Stimulated activated CD8-positive, alpha-beta memory T cell treated with anti-CD3 and anti-CD28 coated beads, Interleukin-15, amount 100 ng/mL, for 4 hours (primary cell): Measurements from ENCODE around the gene CACNA1C.
"Not testable (repeated sequence)": the region's sequence is repeated elsewhere in the genome, so short reads cannot be mapped to it uniquely, and the experiment has no call there.

Experiments used
- DNase-seq, 2 donors: peaks; one replicate each; pipeline ENCODE4 v3.0.0-alpha.2; 2020; ENCODE audit warnings: low read depth in 2 of 2

The CACNA1C gene

GRCh38 chr12:2112401-2112800 is 59.6 kb downstream of the CACNA1C start:
- no peak for DNase-seq

DNA sequence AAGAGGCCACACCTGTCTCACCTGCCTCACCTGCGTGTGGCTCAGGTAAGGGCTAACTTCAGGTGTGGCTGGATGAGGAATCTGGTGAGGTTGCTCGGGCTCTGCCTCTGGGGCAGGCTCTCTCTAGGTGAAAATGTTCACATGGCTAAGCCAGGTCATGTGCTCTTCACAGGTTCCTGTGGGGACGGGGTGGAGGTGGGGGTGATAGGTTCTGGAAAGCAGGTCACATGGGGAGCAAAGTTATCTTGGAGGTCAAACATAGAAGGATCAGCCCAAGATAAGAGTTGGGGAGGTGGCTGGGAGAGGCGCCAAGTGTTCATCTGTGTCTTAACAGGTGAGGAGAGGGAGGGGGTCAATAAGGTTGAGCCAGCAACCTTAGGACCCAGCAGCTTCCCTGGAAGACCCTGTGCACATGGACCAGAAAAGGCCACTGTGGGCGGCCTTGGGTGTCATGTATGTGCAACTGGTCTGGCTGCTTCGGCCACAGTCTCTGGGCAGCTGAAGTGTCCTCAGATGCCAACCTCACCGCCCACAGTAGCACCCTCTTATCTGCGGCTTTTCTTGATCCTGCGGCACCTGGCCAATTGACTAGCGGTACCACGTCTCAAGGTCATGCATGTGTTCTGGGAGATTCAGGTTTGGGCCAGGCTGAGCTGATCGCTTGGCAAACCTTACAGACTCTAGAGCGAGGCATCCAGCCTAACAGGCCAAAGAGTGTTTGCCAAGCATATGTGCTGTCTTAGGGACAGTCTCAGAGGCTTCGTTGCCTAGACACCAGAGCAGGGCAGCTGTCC is 60.5 kb downstream of the CACNA1C start:
- DNase-seq, result no peak

DNA sequence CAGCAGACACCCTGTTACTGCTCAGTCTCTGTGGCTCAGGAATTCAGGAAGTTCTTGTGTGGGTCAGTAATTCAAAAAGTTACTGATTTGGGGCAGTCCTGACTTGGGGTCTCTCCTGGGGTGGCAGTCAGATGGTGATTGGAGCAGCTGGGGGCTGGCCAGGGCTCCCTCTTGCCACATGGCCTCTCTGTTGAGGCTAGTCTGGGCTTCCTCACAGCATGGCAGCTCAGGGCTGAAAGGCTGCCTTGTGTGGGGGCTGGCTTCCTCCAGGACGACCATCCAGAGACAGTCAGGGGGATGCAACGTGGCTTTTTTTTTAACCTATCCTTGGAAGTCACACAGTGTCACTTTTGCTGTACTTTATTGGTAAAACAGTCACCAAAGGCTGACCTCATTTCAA is 61.3 kb downstream of the CACNA1C start:
- DNase-seq, result no peak

DNA sequence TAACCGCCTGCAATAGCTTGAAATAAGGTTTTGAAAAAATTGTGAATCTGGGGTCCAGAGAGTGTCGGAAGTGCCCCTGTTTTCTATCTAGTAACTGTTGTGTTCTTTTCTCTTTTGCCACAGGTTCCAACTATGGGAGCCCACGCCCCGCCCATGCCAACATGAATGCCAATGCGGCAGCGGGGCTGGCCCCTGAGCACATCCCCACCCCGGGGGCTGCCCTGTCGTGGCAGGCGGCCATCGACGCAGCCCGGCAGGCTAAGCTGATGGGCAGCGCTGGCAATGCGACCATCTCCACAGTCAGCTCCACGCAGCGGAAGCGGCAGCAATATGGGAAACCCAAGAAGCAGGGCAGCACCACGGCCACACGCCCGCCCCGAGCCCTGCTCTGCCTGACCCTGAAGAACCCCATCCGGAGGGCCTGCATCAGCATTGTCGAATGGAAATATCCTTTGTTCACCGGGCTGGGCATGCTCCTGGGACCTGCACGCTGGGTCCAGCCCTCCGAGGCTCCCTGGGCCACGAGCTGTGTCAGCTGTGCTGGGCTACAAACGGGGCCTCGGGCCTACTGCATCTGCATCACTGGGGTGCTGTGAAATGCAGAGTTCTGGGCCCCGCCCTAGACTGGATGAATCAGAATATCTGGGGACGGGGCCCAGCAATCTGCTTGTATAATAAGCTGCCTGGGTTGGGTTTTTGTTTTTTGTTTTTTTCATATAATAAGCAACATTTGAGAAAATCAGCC is 62.5 kb downstream of the CACNA1C start:
- no peak for DNase-seq

GRCh38 chr12:2117541-2117940 is 64.8 kb downstream of the CACNA1C start:
- DNase-seq, result no peak

DNA sequence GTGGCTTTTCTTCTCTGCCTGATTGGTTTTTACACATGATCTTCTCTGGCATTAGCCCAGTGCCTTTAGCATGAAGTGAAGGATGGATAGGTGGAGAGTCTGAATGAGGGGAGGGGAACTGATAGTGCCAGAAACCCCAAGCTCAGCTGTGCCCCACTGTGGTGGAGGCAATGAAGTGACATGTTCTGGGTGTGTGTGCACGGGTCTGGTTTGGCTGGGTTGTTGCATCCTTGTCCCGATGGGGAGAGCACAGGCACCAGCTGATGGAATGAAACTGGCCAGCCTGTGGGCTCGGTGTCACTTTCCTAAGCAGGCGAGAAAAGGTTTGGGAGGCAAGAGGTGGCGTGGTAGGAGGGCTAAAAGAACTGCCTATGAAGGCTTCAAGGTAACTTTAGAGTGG is 65.3 kb downstream of the CACNA1C start:
- DNase-seq, result no peak

DNA sequence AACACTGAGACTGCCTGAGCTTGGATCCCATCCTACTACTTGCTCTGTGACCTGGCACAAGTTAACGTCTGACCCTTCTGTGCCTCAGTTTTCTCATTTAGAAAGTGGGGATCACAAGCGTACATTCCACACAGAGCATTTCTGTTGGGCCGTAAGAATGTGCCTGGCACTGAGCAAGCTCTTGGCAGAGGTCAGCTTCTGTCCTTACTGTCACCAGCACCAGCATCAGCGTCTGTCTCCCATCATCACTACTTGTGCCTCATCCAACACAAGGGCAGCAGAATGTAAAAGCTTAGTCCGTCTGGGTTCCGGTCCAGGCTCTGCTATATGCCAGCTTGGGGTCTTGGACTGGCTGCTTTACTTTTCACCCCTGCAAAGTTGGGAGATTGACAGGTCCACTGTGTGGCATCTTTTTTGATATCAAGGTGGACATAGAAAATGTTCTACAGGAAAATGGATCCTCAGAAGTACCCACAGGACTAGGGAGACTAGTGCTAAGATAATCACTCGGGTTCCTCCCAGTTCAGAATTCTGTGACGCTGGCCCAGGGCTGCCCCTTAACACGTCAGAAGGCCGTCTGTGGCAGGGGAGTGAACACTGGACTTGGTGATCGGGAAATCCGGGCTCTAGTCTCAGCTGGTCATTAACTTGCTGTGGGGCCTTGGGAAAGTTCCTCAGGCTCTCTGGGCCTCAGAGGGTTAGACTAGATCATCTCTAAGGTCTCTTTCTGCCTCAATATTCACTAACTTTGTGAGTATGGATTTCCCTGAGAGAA is 65.9 kb downstream of the CACNA1C start:
- DNase-seq, result no peak

DNA sequence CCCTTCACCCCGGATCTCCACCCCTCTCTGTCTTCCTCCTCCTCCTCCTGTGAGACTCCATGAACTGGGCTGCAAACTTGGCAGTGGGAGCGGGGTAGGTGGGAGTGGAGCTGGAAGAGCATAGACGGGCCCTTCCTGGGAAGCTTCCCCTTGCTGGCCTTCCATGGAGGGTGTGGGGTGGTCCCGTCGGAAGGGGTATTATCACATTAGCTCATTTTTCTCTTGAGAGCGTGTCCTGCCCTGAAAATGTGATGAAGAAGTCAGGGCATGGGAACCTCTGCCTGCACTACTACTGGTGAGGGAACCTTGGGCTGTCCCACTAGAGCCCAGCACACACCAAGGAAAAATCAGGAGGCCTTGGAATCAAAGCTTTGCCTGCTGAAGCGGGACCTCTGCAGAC is 66.5 kb downstream of the CACNA1C start:
- no peak for DNase-seq

GRCh38 chr12:2120982-2121758 is 68.4 kb downstream of the CACNA1C start:
- no peak for DNase-seq

GRCh38 chr12:2124466-2125023 is 71.8 kb downstream of the CACNA1C start:
- DNase-seq, result no peak

DNA sequence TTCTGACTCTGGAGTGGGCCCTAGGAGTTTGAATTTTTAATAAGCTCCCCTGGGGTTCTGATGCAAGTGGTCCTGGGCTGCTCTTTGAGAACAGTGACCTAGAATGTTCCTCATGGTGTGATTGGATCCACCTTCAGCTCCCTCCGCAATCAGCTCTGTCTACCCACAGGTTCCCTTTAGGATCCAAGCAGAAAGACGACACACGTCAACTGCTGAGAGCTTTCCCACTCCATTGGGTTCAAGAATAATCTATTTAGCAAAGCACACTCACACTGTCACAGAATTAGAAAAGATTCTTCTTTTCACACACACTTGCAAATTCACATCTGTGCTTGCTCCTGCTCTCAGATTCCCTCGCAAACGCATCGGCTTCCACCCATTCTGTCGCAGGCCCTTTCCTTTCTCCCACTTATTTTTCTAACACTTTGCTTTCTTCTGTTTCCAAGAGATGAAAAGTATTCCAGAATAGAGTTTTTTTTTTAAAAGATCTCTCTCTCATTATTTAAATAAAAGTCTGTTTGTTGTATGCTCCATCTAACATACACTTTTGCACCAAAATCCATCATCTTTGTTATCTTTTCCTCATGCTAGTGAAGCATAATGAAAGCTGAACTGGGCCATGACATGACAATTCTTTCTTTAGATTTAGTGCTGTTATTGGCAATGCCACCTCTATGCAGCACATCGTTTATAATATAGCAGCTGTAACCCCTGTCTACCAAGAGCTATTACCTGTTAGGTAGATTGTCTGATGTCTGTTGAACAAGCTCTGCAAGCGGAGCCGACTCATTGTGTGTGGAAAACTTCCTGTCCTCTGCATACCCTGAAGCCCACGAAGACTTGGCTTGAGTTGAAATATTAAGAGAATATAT is 73.1 kb downstream of the CACNA1C start:
- no peak for DNase-seq

GRCh38 chr12:2126676-2127406 is 74.1 kb downstream of the CACNA1C start:
- no peak for DNase-seq

DNA sequence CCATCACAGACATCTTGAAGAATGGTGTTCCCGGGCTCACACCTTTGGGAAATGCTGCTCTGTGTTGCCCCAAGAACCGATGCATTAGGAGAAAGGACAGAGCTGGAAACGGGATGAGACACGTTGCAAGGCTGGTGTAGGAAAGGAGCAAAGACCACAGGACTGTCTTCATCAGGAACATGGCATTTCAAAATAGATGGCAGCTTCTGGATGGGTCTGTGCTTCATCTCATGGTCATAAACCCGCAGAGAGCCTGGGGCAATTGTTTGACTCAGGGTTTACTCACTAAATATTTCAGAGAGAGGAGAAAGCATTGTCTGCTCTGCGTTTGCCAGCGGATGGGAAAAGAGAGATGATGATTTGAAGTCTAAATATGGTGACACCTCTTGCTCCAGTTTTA is 76.3 kb downstream of the CACNA1C start:
- DNase-seq, result no peak

DNA sequence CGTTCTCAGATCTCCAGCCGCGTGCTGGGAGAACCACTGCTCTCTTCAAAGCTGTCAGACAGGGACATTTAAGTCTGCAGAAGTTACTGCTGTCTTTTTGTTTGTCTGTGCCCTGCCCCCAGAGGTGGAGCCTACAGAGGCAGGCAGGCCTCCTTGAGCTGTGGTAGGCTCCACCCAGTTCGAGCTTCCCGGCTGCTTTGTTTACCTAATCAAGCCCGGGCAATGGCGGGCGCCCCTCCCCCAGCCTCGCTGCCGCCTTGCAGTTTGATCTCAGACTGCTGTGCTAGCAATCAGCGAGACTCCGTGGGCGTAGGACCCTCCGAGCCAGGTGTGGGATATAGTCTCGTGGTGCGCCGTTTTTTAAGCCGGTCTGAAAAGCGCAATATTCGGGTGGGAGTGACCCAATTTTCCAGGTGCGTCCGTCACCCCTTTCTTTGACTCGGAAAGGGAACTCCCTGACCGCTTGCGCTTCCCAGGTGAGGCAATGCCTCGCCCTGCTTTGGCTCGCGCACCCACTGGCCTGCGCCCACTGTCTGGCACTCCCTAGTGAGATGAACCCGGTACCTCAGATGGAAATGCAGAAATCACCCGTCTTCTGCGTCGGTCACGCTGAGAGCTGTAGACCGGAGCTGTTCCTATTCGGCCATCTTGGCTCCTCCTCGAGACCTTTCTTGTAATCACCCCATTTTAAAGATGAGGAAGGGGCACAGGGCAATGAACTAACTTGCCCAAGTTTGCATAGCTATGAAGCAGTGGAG is 83.1 kb downstream of the CACNA1C start:
- not testable (repeated sequence) for DNase-seq

DNA sequence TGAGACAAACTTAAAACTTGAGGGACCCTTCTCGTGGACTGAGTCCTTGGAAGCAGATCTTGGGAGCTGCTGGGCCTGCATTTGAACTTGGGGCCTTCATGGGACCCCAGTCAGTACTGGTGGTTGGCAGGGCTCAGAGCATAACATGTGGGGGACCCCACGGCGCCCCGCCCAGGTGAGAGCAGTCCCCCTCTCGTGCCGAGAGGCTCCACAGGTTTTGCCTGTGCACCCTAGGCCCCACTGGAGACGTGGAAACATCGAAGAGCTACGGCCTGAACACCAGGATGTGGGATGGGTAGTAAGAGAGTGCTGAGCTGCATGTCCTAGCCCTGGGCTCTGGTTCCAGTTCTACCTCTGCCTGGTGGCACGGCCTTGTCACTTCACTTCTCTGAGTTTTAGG is 84.1 kb downstream of the CACNA1C start:
- no peak for DNase-seq

GRCh38 chr12:2137711-2138110 is 84.9 kb downstream of the CACNA1C start:
- DNase-seq, result no peak

DNA sequence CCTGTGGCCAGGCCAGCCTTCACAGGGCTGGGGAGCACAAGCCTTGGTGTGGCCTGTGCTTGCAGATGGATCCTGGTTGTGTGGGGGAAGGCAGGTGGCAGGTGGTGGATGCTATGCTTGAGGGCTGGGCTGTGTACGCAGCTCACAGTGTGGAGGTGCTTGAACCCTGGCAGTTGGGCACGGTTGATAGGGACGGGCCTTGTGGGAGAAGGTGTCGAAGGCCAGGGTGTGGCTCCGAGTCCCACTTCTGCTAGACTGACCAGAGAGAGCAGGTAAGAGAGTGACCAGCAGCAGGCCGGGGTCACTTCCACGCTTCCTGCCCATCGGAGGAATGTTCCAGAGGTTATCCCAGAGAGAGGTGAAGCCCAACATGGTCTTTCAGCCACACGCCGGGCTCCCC is 85.5 kb downstream of the CACNA1C start:
- no peak for DNase-seq

GRCh38 chr12:2138871-2139308 is 86.1 kb downstream of the CACNA1C start:
- DNase-seq, result no peak

- no peak for DNase-seq
Measured at GRCh38 chr12:2139651-2140050, 86.9 kb downstream of the CACNA1C start.
